ENCODE data around the gene ENTPD1.
"Not testable (repeated sequence)": the region's sequence is repeated elsewhere in the genome, so short reads cannot be mapped to it uniquely, and the experiment has no call there.

Gene ENTPD1, protein sequence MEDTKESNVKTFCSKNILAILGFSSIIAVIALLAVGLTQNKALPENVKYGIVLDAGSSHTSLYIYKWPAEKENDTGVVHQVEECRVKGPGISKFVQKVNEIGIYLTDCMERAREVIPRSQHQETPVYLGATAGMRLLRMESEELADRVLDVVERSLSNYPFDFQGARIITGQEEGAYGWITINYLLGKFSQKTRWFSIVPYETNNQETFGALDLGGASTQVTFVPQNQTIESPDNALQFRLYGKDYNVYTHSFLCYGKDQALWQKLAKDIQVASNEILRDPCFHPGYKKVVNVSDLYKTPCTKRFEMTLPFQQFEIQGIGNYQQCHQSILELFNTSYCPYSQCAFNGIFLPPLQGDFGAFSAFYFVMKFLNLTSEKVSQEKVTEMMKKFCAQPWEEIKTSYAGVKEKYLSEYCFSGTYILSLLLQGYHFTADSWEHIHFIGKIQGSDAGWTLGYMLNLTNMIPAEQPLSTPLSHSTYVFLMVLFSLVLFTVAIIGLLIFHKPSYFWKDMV

DNA sequence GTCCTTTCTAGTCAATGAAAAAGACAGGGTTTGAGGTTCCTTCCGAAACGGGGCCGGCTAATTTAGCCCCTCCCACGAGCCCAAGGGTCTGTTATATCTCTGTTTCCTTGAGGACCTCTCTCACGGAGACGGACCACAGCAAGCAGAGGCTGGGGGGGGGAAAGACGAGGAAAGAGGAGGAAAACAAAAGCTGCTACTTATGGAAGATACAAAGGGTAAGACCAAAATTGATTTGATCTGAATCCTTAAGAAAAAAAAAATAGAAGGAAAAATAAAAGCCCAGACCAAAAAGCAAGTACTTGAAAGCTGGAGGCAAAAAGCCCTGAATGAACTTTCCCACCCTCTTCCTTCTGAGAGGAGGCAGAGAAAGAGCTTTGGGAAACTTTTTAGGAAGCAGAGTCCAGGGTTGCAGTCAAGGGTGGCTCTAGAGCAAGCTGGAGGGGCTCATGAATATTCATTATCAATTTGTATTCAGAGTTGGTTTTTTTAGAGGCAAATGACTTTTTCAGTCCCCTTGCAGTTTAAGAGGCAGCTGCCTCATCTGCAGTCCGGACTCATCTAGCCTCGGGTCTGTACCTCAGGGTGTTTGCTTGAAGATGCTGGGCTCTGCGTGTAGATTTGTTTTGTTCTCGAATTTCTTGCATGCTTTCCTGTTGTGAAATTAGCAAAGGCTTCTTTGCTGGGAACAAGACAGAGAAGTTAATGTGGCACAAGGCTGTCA lies at the start of gene ENTPD1:
Gene ENTPD1, plus strand, starts transcription at position 123 of the 721 bp plus-strand sequence. Its CDS starts 77 bp downstream, at position 200.
- DNase-seq (ENCODE audit: low read depth) = peak; percentile 86

DNA sequence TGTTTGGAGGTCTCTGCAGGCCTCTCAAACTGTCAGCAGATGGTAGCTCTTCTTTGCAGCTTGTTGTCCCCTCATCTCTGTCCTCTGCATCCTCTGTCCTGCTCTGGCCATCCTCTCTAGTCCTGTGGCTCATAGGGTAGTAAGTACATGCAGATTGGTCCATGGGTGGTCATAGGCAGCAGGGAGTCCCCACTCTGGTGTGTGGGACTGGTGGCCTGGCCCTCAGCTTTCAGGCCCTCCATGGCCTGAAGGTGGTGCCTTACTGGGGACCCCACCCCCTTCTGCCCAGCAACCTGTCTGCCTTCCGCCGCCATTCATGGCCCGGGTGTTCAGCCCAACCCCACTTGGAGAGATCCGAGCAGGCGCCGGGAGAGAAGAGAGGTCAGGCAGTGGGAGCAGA lies 49.4 kb upstream of the ENTPD1 start:
- no peak for DNase-seq (ENCODE audit: low read depth)

DNA sequence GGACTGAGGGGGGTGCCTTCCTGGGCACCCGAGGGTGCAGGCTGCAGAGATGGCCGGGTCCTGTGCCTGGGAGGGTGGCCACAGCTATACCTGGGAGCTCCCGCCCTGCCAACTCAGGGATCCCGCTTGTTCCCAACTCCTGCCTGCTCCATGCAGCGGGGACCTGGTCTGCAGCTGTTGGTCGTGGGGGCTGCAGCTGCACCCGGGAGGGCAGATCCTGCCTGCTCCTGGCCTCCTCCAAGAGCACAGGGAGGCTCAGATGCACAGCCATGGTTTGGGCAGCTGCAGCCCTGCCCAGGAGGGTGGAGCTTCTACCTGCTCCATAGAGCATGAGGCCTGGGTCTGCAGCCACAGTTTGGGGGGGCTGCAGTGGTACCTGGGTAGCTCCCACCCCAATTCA lies 49.0 kb upstream of the ENTPD1 start:
- DNase-seq (ENCODE audit: low read depth) = no peak

DNA sequence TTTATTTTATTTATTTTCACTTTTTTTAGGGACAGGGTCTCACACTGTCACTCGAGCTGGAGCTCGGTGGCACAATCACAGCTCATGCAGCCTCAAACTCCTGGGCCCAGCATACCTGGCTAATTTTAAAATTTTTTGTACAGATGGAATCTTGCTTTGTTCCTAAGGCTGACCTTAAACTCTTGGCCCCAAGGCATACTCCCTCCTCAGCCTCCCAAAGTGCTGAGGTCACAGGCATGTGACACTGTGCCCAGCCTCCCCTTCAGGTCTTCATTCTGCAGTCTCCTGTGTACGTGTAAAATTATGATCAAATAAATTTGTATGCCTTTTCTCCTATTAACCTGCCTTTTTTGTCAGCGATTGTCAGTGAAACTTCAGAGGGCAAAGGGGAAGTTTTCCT lies 44.5 kb upstream of the ENTPD1 start:
- DNase-seq (ENCODE audit: low read depth) = no peak

DNA sequence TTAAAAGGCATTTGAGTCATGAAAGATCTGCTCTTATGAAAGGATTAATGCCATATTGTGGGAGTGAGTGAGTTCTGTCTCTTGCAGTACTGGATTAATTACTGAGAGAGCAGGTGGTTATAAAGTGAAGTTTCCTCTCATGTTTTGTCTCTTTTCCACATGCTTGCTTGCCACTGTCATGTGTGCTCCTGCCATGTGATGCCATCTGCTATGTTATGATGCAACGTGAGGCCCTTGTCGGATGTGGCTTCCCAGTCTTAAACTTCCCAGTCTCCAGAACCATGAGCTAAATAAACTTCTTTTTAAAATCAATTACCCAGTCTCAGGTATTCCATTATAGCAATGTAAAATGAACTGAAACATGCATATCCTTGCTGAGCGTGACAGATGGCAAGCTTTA lies 39.5 kb upstream of the ENTPD1 start:
- no peak for DNase-seq (ENCODE audit: low read depth)

DNA sequence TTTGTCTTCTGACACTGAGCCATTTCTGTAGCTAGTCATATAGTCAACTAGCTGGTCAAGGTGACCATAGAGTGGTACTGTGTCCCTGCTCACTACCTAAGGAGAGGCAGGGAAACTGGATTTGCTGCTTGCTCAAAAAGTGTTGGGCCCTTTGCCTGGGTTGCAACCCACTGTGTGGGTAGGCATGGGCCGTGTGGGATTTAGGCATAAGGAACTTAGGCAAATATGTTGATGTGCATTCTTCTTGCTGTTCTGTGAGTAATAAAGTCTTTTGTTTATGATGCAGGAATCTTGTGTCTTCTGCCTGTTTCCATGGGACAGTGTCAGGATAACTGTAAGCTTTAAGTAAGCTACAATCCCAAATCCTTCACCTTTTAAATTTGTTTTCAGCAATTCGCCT lies 39.1 kb upstream of the ENTPD1 start:
- DNase-seq (ENCODE audit: low read depth) = no peak

DNA sequence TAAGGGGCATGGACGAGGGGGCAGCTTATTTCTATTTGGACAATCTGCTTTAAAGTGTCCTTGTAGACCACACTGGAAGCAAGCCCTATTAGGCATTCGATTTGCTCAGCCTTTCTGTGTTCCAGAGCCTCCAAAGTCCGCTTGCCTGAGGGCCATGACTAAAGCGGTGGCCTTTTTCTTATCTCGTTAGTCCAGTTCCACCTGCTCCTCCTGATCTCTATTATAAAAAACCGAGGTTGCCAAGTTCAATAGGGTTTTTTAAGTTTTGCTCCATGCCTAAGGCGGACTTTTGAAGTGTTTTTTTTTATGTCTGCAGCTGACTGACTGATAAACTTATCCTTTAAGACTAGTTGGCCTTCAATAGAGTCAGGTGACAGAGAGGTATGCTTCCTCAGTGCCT lies 35.2 kb upstream of the ENTPD1 start:
- DNase-seq (ENCODE audit: low read depth) = not testable (repeated sequence)

DNA sequence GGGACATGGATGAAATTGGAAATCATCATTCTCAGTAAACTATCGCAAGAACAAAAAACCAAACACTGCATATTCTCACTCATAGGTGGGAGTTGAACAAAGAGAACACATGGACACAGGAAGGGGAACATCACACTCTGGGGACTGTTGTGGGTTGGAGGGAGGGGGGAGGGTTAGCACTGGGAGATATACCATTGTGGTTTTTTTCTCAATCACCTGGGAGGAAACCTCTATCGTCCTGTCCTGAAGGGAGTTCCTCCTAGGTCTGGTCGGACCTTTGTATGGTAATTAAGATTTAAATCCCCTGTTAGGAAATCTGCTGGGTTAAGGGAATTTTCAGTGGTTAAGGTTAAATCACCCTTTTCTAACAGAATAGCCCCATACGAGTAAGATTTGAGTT lies 33.5 kb upstream of the ENTPD1 start:
- DNase-seq (ENCODE audit: low read depth) = not testable (repeated sequence)

DNA sequence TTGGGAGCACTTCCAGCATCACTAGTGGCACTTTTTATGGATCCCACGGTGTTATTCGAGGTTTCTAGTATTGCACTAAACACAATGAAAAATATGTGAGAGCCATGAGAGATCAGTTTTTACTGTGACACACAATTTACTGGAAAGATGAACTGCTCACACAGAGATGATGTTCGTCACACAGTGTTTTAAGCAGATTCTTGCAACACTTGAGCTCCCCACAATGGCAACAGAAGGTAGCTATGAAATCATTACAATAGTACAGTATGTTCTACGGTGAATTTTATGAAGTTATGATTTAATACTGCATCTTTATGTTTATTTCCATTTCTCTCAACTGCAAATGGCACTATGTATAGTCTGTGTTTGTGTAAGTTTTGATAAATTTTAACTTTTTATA lies 27.4 kb upstream of the ENTPD1 start:
- peak; percentile 84 for DNase-seq (ENCODE audit: low read depth)

DNA sequence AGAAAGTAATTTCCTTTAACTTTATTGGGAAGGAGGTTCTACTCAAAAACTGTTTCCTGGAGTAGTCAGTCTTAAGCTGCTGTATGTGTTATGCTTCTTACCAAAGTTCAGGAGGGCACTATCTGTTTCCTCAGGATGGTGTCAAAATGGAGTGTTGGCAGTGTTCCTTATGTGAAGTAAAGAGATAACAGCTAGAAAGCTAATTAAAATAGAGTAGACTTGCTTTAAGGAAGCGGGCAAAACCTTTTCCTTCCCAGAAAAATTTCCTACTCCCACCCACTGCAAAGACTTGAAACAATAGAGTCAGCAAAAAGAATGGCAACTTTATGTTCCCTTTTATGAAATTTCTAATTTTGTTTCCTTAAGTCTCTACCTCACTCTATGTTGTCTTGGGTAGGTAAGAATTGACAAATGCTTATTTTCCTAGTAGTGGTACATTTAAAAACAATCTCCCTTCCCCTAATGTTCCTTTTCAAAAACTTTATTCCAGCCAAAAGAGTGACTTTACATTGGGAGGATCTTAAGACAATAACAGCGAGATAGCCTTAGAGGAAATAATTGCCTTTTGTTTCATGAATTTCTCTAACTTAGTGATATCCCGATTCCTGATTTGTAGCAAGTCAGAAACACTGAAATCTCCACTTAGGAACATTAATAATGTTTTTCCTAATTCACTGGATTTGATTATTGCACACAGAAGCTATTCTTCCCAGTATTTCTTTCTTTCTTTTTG lies 26.5 kb upstream of the ENTPD1 start:
- no peak for DNase-seq (ENCODE audit: low read depth)

DNA sequence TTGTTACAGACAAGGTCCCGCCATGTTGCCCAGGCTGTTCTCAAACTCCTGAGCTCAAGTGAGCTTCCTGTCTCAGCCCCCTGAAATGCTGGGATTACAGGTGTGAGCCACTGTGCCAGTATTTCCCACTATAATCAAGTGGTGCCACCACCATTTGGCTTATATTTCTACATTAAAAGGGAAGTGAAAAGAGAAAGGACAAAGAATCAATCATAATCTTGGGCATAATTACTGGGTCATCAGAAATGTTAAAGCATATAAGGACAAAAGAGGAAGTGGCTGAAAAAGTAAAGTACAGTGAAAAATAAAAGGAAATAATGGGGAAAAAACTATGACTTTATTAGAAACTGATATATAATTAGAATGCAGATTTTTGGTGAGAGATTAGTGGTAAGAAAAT lies 25.7 kb upstream of the ENTPD1 start:
- DNase-seq (ENCODE audit: low read depth) = no peak

DNA sequence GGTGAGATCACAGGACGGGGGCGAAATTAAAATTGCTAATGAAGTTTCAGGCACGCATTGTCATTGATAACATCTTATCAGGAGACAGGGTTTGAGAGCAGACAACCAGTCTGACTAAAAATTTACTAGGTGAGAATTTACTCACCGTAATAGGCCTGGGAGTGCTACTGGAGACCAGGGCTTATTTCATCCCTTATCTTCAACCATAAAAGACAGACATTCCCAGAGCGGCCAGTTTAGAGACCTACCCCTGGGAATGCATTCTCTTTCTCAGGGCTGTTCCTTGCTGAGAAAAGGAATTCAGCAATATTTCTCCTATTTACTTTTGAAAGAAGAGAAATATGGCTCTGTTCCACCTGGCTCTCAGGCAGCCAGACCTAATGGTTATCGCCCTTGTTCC lies 23.1 kb upstream of the ENTPD1 start:
- DNase-seq (ENCODE audit: low read depth) = not testable (repeated sequence)

DNA sequence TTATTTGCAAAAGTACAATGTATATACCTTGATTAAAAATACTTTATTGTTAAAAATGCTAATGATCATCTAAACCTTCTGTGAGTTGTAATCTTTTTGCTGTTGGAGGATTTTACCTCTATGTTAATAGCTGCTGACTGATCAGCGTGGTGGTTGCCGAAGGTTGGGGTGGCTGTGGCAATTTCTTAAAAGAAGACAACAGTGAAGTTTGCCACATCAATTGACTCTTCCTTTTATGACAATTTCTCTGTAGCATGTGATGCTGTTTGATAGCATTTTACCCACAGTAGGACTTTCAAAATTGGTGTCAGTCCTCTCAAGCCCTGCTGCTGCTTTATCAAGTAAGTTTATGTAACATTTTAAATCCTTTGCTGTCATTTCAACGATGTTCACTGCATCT lies 16.9 kb upstream of the ENTPD1 start:
- DNase-seq (ENCODE audit: low read depth) = no peak

DNA sequence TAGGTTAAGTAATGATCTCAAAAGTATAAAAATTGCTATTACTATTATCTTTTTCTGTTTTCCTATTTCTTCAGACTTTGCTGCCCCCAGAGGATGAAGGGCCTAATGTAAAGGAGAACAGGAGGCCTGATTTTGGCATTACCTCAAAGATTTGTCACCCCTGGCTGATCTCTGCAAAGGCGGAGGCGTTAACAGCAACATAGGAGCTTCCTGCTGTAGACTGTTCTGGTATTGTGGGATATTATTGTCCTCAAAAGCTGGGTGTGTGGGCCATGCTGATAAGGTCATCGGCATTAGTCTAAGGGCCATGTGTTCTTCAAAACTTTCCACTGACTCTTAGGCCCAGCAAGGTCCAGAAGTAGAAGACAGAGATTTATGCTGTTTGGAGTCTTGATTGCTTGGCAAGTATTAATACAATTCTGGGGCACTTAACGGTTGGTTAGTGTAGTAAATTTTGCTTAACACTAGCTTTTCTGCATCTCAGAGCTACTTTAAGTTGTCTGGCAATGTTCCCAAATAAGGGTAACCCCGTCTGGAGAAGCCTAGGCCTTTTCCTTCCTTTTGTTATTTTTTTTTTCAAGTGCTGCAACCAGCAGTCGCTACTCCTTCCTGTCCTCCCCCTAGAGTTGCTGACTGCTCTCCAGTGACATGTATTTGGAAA lies 14.0 kb upstream of the ENTPD1 start:
- DNase-seq (ENCODE audit: low read depth) = no peak

DNA sequence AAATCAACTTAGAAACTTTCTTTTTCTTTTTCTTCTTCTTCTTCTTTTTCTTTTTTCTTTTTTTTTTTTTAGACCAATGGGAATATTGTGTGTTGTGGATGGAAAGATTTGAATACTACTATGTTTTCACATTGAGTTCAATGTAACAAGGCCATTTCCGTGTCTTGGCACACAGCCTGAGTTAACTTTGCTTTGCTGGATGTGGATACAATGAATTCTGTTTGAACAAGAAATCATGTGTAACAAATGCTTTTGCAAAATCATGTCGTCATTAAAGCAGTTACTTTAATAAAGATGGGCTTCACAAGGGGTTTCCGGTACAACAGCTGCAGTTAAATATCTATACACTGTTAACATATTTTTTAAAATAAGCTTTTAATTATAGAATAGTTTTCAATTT lies 13.5 kb upstream of the ENTPD1 start:
- DNase-seq (ENCODE audit: low read depth) = no peak

DNA sequence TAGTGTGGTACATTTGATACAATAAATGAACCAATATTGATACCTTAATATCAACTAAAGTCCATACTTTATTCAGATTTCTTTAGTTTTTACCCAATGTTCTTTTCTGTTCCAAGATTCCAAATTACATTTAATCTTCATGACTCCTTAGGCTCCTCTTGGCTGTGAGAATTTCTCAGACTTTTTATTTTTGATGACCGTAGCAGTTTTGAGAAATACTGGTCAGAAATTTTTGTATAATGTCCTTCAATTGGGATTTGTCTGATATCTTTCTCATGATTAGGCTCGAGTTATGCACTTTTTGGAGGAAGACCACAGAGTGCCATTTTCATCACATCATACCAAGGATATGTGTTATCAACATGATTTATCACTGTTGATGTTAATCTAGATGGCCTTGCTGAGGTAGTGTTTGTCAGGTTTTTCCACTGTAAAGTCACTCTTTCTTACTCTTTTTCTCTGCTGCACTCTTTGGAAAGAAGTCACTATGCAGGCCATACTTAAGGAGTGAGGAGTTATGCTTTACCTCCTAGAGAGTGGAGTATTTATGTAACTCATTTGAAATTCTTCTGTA lies 12.9 kb upstream of the ENTPD1 start:
- no peak for DNase-seq (ENCODE audit: low read depth)

DNA sequence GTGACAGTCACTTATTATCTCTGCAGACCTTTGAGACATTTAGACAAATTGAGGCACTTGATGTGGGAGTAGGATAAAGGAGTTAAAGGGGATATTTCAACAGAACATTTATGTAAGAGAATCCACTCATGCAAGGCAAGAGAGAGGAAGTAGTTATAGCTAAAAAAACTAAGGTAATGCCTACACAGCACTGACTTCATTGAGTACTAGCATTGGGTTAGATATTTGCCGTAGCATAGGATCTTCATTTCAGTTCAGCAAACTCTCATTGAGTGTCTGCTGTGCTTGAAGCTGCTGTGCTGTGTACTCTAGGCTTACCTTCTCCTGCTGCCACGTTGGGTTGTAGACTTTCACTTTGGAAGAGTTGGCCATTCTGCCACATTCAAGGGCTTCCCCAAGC lies 10.5 kb upstream of the ENTPD1 start:
- no peak for DNase-seq (ENCODE audit: low read depth)

DNA sequence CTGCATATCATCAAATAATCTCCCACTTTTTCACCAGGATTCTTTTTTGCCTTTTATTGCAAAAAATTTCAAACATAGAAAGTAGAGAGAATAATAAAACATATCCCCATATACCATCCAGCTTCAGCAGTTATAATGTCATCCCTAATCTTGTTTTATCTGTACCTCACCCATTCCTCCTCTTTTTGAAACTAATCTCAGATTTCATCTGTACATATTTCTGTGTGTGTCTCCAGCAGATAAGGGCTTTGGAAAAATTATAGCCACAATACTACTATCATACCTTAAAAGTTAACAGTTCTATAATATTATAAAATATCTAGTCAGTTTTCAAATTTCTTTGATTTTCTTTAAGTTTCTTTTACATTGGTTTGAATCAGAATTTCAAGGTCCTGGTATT lies 7.6 kb upstream of the ENTPD1 start:
- DNase-seq (ENCODE audit: low read depth) = no peak

DNA sequence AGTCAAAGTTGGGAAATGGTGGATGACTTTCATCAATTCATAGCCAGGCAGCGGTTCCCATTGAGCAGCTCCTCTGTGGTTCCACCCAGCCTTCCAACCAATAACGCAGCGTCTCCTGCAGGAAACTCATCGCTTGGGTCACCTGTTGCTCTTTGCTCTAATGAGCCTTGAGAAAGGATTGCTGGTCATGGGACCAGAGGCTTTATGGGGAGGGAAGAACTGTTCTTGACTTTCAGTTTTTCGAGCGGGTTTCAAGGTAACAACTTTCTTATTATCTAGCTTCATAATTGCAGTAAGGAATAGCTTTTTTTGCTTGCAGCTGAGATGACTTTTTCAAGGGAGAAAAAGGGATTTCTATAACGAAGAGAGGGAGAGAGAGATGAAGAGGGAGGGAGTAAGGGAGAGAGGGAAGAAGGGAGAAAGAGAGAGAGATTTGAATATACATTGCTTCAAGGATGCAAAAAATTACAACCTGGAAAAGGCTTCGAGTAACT lies 405 bp upstream of the ENTPD1 start:
- DNase-seq (ENCODE audit: low read depth) = no peak

DNA sequence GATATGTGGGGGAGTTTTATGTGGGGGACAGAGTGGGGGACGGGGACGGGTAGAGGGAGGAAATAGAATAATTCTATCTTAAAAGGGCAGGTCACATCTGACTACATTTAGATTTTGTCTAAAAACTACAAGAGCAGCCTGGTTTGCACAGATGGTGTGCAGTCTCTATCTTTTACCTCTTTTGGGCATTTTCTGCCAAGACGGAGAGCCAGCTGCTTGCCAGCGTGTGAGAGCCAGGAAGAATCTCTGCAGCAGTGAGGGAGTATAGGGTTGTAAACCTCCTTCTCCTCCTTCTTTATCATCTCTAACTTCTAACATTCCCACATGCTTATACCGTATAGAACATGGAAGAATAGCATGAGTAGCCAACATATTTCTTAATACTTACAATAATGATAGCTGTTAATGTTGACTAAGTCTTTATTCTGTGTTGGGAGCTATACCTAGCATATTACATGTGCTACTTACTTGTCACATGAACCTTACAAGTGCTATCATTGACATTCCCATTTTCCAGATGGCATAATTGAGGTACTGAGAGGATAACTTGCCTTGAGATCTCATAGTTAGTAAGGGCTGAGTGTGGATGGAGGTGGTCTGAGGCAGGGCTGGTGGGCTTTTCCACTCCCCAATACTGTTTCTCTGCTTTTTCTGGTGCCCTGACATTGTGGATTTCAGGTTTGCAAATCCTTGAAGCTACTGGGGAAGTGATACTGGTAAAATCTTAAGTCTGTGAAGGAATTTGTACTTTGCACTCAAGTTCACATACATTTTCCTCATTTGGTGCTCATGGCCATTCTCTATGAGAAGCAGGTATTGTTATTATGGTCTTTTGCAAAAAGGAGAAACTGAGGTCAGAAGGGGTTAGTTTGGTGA lies 1.1 kb downstream of the ENTPD1 start:
- DNase-seq (ENCODE audit: low read depth) = no peak

Data from fibroblast of gingiva (primary cell).